Fibroblast of lung (primary cell): ENCODE results near the gene ZNF581.

Experiments
- CTCF ChIP-seq, 2 donors: IDR thresholded peaks in 1 of 2; conservative IDR thresholded peaks in 1 of 2; 1 replicate in 1 of 2; 2 replicates in 1 of 2; pipeline ENCODE4 v1.5.1; 2011 to 2012; ENCODE audit warnings: low read length in 2 of 2, control low read depth in 1 of 2, inconsistent platforms in 1 of 2, low read depth in 1 of 2, mild to moderate bottlenecking in 1 of 2
- EZH2 ChIP-seq: IDR thresholded peaks from 2 replicates; pipeline ENCODE4 v1.5.1; 2012; ENCODE audit warnings: low read length, control low read depth, mild to moderate bottlenecking; ENCODE audit errors: missing control alignments

- no peak for TF ChIP-seq CTCF (conservative IDR thresholded peaks at IDR 0.05 in 1 of 2, IDR thresholded peaks at IDR 0.05 in 1 of 2; ENCODE audit: low read depth in 1 of 2, low read length in 2 of 2)
- no peak for TF ChIP-seq EZH2
Measured at GRCh38 chr19:55678121-55678671, 34.7 kb downstream of the ZNF581 start.
